NCI-H2227 (cell line): ENCODE data around the gene APOBEC3A.
"Not testable (repeated sequence)": the region's sequence is repeated elsewhere in the genome, so short reads cannot be mapped to it uniquely, and the experiment has no call there.

Experiments used
- DNase-seq: peaks from one replicate; lab custom pipeline; 2025; ENCODE audit not compliant: unreplicated experiment; lab: John Stamatoyannopoulos, UW

Gene APOBEC3A

GRCh38 chr22:38942702-38943101 is 14.7 kb upstream of the APOBEC3A start:
- no peak for DNase-seq

- DNase-seq, result no peak
Measured at GRCh38 chr22:38943201-38943600, 14.2 kb upstream of the APOBEC3A start.

GRCh38 chr22:38943882-38944281 is 13.5 kb upstream of the APOBEC3A start:
- DNase-seq, result no peak

DNA sequence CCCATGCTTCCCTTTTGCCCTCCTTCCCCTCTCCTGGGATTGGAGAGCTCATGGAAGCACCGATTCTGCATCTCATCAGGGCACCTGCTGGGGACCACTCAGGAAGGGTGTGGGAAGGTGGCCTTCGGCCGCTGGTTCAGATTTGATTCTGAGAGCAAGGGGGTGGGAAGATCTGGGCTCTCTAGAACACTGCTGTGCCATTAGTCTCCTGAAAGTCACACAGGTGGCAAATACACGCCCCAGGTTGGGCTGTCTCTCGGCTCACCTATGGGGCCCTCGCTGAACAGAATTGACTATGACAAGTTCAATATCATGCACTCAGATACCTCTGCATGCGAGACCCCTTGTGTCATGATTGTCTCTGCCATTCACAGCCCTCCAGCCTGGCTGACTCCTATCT is 12.8 kb upstream of the APOBEC3A start:
- no peak for DNase-seq

DNA sequence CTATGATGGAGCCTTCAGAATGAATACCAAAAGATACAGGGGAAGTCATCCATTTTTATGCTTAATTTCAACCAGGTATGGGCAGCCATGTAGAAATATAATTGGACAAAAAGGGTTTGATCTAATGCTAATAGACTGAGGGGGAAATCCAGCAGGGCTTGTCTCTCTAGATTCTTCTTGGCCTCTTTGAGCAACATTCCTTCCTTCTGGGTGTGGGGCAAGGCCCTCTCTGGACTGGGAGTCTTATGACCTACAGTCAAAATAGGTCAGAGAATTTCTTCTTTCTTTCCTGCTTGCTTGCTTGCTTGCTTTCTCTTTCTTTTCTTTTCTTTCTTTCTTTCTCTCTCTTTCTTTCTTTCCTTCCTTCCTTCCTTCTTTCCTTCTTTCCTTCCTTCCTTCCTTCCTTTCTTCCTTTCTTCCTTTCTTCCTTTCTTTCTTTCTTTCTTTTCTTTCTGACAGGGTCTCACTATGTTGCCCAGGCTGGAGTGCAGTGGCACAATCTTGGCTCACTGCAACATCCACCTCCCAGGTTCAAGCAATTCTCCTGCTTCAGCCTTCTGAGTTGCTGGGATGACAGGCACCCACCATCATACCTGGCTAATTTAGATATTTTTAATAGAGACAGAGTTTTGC is 11.6 kb upstream of the APOBEC3A start:
- not testable (repeated sequence) for DNase-seq

DNA sequence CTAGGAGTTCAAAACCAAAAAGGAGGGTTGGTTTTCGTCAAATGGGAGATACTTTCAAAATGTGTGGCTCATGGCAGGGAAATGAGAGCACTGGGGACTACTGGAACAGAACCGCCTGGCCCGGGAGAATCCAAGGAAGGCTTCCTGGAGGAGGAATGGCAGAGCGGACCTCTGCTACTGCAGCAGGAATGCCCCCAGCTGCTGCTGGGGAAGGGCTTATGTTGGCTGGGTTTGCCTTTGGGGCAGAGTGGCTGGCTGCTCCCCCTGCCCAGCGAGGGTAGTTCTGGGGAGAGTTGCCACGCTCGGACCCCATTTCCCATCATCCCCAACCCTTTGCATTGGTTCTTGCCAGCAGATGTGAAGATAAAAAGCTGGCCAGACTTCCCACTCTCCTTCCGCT is 10.6 kb upstream of the APOBEC3A start:
- DNase-seq, result no peak

DNA sequence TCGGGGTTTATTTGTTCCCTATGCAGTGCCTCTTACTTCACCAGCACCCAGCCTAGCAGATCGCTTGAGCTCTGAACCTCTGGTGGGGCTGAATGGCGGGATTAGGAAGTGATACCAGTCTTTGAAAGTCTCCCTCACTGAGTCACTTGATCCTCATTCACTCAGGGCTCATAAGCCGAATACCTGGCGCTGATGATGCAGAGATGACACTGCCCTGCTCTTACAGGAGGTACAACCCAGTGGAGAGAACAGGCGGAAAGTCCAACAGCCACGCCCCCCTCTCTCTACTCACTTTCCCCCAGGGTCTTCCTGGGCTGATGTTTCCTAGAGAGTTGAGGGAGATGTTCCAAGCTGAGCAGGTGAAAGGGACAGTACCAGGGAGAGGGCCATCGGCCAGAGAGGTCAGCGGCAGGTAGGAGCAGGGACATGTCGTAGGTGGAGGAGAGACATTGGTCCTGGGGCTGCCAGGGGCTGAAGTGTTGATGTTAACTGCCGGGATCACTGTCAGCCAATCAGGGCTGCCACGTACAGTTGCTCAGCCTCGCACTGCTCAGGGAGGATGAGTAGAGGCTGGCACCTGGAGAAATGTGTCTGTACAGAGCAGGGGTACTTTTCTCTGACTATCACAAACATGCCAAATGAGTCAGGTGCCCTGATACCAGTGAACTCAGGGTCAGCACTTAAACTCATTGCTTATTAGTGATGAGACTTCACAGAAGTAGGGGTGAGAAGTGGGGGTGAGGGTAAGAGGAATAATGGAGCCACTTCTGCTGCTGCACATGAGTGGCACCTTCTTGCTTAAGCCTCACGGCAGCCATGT is 9.9 kb upstream of the APOBEC3A start:
- no peak for DNase-seq

GRCh38 chr22:38948181-38948940 is 9.0 kb upstream of the APOBEC3A start:
- DNase-seq, result no peak

DNA sequence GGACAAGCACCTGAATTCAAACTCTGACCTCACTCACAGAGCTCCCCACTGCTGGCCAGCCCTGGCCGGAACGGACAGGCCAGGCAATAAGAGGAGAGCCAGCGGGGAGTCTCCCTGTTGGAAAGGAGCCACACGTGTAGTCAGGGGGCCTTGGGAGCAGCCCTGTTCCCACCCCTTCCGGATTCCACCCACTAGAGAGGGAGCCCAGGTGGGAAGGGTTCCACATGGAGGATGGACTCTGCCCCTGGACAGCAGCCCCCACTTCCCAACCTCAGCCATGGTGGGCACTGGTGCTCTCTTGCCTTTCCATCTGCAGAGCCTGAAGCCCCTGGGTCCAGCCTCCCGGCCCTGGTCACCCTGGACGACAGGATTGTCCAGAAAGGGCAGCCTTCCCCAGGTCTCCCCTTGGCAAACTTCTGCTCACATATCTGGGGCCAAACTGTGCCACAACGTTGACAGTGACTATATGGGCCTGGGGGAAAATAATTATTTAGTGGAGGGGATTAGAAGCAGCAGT is 7.5 kb upstream of the APOBEC3A start:
- no peak for DNase-seq

DNA sequence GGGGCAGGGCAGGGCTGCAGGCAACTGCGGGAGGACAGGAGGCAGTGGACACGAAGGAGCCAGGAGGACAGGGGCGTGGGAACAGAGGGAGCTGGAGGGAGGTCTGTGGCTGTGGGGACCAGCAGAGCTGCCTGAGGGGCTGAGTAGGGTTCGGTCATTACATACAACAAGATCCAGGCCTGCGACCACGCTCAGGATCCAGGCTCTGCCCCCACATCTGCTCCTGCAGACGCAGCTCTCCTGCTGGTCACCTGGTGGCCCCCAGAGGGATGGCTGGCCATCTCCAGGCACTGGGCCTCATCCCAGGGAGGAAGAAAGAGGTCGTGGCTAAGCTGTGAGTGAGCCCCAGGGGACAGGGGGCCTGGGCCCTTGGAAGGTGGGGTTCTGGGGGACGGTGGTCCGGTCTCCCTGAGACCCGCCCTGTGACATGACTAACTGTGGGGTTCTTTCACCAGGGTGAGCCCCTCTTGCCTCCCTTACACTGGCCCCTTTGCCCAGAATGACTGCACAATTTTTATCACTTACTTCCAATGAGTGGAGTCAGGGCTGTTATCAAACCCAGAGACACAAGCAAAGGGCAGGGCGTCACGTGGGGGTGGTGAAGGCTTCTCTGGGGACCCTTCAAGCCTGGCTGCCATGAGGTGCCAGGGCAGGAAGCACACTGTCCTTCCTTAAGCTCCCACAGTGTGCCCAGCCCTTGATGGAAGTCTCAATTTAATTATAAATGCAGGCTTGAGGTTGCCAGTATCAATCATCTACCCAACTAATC is 6.7 kb upstream of the APOBEC3A start:
- DNase-seq, result no peak

GRCh38 chr22:38951734-38952133 is 5.7 kb upstream of the APOBEC3A start:
- no peak for DNase-seq

- no peak for DNase-seq
Measured at GRCh38 chr22:38952281-38952993, 5.0 kb upstream of the APOBEC3A start.

DNA sequence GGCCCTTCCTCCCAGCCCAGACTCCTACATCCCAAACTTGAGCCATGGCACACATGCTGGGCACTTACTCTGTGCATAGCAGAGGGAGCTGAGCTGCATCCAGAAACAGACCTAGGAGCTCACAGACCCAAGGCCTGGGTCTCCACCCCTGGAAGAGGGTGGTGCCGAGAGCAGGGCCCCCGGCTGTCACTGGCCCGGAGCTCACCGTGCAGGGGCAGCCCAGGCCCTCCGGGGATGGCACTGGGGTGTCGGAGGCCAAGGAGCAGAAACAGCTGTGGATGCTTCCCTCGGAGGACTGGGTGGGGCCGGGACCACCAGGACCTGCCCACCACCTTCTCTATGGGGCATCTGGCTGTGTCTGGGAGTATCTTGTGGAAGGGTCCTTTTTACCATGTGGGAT is 4.3 kb upstream of the APOBEC3A start:
- no peak for DNase-seq

DNA sequence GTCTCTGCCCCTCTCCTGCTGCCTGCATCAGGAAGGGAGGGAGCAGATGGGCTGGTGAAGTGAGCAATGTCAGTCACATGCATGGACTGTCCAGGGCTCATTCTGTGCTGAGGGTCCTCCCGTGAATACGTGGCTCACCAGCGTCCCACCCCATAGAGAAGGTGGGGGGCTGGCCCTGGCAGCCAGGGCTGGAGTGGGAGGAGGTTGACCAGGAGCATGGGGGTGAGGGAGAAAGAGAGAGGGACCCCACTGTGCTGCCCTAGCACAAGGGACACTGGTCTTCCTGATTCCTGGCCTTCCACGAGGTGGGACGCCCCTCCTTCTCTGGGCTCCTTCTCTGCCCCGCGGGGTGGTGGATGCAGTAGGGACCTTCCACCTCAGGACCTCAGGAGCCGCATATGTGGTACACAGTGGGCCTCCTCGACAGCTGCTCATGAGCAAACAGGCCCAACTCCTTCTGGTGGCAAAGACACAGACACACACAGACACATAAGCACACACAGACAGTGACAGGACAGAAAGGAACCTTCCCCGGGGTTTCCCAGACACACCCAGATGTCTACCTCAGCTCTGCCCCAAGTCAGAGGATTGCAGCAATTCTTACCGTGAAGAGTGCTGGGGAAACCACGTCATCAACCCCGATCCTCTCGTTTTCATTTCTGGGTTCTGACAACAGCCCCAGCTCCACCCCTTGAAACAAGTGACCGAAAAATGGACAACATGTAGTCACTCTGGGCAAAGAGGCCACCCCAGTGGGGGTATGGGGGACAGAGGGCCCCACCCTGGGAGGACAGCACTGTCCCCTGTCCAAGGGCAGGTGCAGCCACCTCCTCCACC is 3.6 kb upstream of the APOBEC3A start:
- DNase-seq, result no peak

DNA sequence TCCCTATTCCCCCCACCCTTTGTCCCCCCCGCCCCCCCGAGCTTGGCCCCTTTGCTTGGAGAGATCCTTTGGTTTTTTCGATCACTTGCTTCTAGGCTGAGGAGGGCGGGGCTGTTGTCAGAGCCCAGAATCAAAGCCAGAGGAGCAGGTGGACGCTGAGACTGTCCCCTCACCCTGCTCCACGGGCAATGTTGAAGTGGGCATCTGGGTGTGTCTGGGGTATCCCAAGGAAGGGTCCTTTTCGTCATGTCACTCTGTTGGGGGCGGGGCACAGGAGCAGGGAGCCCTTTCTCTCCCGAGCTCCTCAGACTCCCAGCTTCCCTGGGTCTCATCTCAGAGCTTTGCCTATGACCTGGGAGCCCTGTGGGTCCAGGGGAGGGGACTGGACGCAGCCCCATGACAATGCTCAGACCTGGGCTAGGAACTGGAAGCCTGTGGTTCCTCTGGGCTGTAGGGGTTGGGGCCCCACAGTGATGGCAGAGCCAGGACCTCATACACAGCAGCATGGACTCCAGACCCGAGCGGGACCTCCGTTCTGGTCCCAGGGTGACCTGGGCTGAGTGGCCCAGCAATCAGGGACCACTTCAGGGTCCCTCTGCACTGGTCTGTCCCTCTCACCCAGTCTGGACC is 2.9 kb upstream of the APOBEC3A start:
- DNase-seq, result no peak

GRCh38 chr22:38955250-38955905 is 2.0 kb upstream of the APOBEC3A start:
- DNase-seq, result no peak

DNA sequence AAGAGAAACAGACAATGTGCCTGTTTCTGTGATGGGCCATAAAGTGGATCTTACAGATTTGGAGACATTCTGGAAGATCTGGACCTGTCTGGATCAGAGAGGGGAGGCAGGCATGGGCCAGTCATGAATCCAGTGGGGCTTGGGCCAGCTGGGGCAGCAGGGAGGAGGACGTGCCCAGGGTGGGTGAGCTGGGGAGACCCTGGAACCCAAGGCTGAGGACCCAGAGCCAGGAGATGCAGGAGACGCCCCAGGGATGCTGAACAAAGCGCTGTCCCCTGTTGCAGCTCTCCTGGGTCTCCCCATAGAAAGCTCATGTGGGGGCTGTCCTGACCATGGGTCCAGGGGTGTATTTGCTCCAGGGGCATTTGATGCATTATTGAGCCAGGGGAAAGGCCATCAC is 1.5 kb upstream of the APOBEC3A start:
- no peak for DNase-seq

- DNase-seq, result no peak
Measured at GRCh38 chr22:38956551-38956950, 858 bp upstream of the APOBEC3A start.
